Measurements from ENCODE around the gene MTG1.
"Not testable (repeated sequence)": the region's sequence is repeated elsewhere in the genome, so short reads cannot be mapped to it uniquely, and the experiment has no call there.

Gene MTG1

GRCh38 chr10:133469205-133469604 lies 75.2 kb downstream of the MTG1 start:
- H3K9me3 ChIP-seq (ENCODE audit: control insufficient read depth in 1 of 2, low read length in 2 of 2); H3K4me3 ChIP-seq (ENCODE audit: low read depth in 1 of 2, low read length in 2 of 2); H3K27me3 ChIP-seq (ENCODE audit: low read depth, low read length); H3K27ac ChIP-seq (ENCODE audit: low read length); H3K4me1 ChIP-seq (ENCODE audit: control insufficient read depth in 1 of 2, insufficient read depth in 2 of 2, low read length in 2 of 2): not testable (repeated sequence)
- H3K36me3 ChIP-seq (ENCODE audit: control insufficient read depth in 1 of 2, insufficient read depth in 2 of 2, low read length in 2 of 2) = peaks cover 0 to 11% of the 10 kb centered on the region in 2 donors

DNA sequence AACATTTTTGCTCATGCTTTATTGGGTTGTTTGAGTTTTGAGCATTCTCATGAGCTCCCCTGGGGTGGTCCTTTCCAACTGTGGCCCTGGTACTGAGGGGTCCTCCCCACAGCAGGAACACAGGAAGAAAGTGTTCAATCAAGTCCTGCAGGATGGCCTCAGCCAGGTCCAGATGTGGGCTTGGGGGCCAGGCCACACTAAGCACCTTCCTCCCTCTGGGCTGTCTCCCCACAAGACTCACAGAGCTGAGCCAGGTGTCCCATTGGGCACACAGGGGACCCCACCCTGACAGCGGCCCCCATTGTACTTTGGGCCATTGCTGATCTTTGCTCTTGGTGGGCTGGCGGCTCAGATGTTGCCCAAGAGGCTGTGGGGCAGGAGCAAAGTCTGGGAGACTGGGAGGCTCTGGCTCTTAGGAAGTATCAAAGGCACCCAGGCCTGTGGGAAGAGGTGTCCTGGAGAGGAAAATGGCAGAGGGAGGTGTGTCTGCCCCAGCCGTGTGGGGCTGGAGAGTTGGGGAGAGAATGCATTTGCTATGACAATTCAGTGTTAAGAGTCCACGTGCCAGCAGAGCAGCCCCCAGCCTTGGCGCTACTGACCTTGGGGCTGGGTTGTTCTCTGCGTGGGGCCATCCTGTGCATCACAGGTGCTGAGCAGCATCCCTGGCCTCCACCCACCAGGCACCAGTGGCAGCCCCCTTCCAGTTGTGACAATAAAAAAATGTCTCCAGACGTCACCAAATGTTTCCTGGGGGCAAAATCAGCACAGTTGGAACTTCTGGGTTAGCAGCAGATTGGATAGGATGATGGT lies 77.5 kb downstream of the MTG1 start:
- H3K4me3 ChIP-seq (ENCODE audit: low read depth in 1 of 2, low read length in 2 of 2) = no peak overlapping the region
- peaks cover 0 to 3% of the 10 kb centered on the region in 2 donors for H3K9me3 ChIP-seq (ENCODE audit: control insufficient read depth in 1 of 2, low read length in 2 of 2)
- peaks cover 0 to 11% of the 10 kb centered on the region in 2 donors for H3K36me3 ChIP-seq (ENCODE audit: control insufficient read depth in 1 of 2, insufficient read depth in 2 of 2, low read length in 2 of 2)
- no peak overlapping the region for H3K27ac ChIP-seq (ENCODE audit: low read length)
- H3K27me3 ChIP-seq (ENCODE audit: low read depth, low read length) = no peaks in the 10 kb centered on the region
- H3K4me1 ChIP-seq (ENCODE audit: control insufficient read depth in 1 of 2, insufficient read depth in 2 of 2, low read length in 2 of 2) = no peaks in the 10 kb centered on the region
